GM12872 (cell line): ENCODE measurements around the gene COQ8A.

ENCODE experiments used
- TF ChIP-seq, protein P1 (sequence below): IDR thresholded peaks from 3 replicates; pipeline ENCODE4 v1.5.1; 2011; ENCODE audit warnings: low read depth, mild to moderate bottlenecking, low read length, moderate library complexity; ENCODE audit not compliant: insufficient read depth

COQ8A gene

DNA sequence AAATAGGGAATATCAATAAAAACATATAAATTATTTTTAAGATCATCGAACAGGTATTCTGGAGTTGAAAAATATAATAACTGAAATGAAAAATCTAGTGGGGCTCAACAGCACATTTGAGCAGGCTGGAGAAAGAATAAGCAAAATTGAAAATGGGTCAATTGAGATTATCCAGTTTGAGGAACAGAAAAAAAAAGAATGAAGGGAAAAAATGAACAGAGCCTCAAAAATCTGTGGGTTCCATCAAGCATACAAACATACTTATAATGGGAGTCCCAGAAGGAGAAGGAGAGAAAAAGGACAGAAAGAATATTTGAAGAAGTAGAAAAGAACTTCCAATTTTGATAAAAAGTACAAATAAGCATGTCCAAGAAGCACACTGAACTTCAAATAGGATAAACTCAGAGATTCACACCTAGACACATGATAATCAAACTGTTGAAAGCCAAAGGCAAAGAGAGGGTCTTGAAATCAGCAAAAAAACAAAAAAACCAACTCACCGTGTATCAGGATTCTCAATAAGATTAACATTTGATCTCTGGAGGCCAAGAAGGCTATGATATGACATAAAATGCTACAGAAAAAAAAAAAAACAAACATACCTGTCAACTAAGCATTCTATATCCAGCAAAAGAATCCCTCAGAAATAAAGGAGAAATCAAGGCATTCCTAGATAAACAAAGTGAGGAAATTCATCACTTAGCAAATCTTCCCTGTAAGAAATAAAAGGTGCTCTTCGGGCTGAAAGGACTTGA lies 5.4 kb upstream of the COQ8A start:
- TF ChIP-seq, protein P1, sequence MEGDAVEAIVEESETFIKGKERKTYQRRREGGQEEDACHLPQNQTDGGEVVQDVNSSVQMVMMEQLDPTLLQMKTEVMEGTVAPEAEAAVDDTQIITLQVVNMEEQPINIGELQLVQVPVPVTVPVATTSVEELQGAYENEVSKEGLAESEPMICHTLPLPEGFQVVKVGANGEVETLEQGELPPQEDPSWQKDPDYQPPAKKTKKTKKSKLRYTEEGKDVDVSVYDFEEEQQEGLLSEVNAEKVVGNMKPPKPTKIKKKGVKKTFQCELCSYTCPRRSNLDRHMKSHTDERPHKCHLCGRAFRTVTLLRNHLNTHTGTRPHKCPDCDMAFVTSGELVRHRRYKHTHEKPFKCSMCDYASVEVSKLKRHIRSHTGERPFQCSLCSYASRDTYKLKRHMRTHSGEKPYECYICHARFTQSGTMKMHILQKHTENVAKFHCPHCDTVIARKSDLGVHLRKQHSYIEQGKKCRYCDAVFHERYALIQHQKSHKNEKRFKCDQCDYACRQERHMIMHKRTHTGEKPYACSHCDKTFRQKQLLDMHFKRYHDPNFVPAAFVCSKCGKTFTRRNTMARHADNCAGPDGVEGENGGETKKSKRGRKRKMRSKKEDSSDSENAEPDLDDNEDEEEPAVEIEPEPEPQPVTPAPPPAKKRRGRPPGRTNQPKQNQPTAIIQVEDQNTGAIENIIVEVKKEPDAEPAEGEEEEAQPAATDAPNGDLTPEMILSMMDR: no peak

DNA sequence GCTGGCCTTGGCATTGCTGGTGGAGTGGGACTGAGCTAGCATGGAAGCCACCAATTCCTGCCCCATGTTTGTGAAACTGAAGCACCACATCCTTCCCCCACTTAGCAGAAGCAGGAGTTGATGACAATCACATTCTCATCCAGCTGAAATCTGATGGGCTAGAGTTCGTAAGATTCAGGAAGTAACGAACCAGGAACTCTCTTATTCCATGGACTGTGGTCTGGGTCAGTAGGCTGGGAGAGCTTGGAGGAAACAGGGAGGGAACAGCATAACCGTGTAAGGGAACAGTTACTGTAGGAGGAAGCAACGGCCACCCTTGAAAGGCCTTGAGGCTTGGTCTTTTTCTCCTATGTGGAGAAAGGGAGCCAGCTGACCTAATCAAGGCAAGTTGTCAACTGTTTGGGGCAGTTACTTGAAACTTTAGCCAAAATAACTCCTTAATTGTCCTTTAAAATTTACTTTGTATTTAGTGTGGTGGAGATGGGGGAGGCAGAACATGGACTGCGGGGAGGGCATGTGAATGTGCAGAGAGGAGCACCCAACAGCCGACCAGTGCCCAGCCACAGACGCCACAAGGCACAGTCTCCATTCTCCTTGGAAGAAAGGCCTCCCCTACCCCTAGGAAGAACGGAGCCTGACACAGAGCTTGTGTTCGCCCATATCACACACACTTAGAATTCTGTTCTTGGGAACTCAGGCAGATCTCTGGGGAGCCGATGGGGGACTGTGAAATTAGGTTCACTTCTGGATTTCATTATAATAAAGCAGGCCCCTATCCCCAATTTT lies 2.0 kb upstream of the COQ8A start:
- TF ChIP-seq, protein P1: no peak

DNA sequence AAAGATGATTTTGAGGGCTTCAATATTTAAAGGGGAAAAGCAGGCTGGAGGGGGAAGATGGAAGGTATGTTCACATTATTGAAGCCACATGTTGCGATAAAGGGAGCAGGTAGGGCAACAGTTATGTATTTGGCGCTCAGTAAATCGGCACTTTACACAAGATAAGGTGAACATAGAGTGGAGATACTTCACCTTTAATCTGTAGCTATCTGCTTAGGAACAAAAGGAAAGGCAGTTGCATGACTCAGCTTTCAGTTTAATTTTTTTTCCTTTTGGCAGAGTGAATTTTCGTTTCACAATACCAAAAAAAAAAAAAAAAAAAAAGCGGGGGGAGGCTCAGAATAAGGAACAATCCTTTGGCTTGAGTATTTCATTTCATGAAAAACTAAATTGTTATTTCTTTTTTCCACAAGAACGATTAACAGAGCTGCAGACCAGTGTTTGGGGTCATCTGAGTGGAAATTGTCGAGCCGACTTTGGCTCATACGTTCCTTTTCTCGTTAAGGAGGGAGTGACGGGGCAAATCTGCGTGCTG lies 1.1 kb upstream of the COQ8A start:
- TF ChIP-seq, protein P1: no peak

DNA sequence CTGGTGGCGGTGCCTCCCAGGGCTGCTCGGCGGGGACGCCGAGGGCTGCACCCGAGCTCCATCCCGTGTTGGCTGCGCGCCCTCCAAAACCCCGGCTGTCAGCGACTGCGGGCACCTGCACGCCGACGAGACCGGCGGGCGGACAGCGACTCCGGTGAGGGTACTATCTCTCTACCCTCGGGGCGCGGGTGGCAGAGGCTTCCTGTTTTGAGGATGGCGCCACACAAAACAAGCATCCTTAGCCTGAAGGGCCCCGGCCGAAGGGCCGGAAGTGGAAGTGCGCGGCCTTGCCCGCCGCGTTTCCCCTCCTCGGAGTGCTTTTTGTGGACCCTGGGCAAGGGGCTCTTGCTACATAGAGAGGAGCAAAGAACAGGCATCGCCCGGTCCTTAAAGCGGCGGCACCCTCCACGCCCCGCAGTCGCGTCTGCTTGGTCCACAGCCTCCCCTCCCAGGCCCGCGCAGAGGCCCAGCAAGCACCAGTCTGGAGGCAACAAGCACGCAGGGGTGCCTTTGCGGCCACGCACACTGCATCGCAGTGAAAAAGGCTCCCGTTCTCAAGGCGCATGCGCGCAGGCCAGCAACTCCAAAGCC lies 561 bp upstream of the COQ8A start:
- TF ChIP-seq, protein P1: no peak

DNA sequence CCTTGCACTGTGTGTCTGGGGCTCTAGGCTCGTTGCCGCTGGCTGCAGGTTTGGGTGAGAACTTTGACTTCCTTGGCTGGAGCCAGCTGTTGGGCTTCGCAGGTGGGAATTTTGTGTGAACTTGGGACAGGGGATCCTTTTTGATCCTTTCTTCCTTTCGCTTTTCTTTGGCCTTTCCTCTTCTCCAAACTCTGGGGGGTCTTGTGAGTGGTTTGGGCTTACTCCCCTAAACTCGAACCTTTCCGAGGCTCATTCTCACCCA lies 643 bp downstream of the COQ8A start:
- TF ChIP-seq, protein P1: no peak

DNA sequence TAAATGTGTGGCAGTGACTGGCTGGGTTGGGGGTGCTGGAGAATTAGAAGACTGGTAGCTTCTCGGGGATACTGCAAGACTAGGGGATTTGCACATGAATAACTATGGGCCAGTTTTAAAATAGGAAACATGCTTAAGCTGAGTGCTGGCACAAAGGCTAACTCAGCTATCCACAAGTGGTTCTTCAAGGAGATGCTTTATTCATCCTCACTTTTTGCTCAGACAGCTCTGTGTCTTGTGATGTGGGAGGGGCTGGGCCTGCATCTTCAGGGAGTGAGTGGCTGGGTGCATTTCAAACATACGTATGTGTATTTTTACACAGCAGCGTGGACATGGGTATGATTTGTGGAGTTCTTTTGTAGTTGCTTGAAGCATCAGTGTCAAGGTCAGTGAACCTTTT lies 2.3 kb downstream of the COQ8A start:
- TF ChIP-seq, protein P1: no peak

DNA sequence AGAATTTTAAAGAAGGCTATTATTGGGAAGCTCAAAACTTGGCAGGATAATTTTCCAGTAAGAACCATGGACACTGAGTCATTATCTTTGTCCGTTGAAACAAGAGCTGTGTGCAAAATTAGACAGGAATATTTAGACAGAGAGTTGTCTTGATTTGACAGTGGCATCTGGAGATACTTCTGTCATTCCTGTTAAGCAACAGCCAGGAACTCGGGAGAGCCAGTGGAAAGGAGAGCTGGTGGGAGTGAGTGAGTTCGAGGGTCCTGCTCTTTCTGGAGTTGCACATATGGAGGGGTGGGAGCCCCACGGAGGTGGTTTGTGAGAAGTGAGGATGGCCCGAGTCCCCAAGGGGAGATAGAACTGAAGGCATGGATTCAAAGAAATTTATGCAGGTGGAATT lies 3.1 kb downstream of the COQ8A start:
- TF ChIP-seq, protein P1: no peak
